NCI-H187 treated with DMSO at 0.1 percent for 48 hours (cell line): ENCODE results near the gene CDC42EP2.

Experiments used
- DNase-seq: peaks from one replicate; lab custom pipeline; 2025; lab: John Stamatoyannopoulos, UW

Gene CDC42EP2

DNA sequence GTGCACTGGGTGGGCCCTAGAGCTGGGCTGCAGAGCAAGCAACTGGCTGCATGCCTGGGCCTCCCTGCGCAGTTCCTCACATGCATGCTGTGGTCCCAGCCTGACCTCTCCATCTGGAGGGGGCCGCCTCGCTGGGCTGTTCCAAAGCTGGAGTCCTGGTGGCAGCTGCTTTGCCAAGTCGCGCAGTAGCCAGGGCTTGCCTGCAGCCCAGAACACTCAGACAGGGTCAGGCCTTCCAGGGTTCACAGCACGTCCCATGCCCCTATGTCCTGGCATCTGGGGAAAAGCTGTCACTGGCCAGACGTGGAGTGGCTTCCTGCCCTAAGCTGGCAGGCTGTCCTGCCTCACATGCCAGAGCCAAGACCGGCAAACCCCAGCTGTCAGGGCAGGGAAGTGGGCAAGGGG, 16.5 kb upstream of the CDC42EP2 start:
- DNase-seq, result no peak

DNA sequence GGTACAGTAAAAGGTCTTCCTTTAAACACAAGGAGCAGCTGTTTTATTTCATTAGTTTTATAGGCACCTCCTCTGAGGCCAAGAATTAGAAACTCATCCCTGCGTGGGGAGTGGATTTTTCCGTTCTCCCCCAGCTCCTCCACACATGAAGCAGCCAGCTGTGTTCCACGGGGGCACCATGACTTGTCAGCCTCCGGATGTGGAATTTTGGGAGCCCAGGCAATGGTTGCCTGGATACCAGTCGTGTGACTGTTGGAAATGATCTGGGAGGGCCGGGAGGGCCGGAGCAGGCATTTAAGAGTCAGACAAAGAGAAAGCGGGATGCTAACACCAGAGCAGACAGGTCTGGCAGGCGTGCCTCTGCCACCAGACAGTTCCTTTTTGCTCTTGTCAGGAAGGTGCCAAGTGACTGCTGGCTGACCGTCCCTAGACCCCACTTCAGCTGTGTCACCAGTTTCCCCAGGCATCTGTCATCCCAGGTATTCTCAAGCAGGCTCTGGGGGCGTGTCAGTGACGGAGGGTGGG, 15.9 kb upstream of the CDC42EP2 start:
- no peak for DNase-seq

DNA sequence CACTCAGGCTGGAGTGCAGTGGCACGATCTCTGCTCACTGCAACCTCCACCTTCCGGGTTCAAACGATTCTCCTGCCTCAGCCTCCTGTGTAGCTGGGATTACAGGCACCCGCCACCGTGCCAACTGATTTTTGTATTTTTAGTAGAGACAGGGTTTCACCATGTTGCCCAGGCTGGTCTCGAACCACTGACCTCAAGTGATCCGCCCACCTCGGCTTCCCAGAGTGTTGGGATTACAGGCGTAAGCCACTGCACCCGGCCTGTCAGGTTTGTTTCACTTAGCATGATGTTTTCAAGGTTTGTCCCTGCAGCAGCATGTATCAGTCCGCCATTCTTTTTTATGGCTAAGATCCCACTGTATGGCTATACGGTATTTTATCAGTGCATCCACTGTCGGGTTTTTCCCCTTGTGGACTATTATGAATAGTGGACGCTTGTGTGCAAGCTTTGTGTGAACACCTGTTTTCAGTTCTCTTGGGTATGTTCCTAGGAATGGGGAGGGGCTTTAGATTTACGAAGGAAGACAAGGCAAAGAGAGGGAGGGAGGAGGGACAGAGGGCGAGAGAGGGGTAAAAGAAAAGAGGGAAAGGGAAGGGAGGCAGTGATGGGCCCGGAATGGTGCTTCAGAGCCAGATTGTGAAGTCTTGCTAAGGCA, 13.9 kb upstream of the CDC42EP2 start:
- no peak for DNase-seq

DNA sequence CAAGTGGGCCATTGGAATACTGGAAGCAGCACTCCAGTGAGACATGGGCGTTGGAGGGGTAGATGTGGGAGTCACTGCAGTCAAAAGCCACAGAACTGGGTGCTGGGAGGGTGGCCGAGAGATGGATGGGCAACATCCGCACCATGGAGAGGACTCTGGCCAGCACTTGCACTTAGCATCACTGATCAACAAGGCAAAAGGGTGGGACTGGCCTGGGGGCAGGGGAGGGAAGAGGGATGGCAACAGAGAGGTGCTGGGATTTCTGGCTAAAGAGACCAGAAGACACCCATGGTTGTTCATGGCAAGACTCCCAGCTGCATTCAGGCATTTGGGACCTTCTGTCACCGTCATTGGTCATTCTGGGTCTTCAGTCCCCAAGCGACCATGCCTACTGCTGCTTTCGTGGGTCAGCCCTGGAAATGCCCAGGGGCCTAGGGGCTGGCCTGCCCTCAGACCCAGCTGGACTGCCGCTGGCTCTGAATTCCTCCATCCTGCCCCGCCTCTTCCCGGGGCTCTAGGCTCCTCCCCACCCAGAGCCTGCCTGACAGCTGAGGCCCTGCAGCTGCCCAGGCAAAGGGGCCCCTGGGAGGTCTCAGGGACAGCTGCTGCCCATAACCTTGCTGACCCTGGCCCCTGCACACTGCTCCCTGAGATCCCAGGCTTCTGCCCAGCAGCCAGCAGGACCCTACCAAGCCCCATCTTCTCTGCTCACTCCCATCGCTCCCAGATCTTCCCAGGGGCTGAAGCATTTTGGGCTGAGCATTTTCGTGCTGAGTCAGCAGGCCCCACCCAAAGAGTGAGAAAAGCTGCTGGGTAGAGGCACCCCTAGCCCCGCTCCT, 13.0 kb upstream of the CDC42EP2 start:
- no peak for DNase-seq

DNA sequence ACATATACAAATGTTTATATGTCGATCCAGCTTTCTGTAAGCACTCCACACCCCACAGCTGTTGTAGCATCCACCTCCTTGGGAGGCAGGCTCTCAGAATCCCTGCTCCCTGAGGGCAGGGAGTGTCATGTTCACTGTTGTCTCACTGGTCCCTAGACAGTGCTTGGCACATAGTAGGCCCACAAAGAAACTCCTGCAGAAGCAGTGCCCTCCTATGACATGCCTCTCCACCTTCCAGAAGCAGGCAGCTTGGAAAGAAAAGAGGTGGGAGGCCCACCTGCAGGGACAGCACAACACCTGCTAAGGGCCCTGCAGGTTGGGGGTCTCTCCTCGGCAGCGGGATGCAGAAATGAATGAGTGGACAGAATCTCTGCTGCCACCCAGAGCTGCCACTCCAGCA, 11.1 kb upstream of the CDC42EP2 start:
- no peak for DNase-seq

DNA sequence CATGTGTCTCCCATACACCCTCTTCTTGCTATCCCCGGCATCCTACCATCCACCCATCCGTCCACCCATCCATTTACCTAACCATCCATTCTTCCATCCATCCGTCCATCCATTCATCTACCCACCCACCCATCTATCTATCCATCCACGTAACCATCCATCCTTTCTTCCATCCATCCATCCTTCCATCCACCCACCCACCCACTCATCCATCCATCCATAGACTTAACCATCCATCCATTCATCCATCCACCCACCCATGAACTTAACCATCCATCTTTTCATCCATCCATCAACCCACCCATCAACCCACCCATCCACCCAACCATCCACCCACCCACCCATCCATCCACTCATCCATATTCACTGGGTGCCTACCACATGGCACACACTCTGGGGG, 10.6 kb upstream of the CDC42EP2 start:
- DNase-seq, result no peak

DNA sequence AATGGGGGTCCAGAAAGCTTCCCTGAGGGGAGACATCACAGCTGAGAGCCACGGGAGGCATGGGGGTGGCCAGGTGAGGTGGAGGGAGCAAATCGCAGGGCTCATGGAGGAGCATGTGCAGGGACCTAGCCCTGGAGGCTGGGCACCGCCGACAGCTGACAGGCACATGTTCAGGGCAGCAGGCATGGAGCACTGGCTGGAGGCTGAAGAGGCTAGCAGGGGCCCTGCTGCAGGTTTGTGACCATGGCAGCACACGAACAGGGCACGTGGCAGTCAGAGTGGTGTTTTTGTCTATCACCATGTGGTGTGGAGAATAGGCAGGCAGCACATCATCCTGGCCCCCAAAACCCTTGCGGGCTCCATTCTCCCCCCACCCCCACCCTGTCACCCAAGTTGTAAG, 10.1 kb upstream of the CDC42EP2 start:
- DNase-seq, result no peak

DNA sequence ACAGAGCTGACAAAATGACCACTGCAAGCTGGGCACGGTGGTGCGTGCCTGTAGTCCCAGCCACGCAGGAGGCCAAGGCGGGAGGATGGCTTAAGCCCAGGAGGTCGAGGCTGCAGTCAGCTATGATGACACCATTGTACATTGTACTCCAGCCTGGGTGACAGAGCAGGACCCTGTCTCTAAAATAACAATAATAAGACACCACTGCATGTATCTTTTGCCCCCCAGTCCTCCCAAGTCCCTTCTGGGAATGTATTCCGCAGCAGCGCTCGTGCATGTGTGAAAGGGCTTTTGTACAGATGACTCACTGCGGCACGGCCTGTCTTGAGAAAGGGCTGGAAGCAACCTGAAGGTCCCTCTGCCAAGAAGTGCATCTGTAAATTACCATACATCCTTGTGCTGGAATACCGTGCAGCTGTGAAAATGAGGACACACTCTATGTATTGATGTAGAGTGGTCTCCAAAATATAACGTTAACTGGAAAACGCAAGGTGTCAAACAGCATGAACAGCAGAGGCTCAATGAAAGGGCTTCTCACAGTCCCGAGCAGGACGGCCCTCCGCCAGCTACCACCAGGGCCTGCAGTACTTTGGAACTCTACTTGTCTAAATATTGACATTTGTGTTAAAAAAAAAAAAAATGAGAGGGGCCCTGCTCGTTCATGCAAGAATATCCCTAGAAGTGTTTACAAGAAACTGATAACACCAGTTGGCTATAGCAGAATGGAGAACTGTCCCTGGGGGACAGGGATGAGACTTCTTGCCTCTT, 9.0 kb upstream of the CDC42EP2 start:
- no peak for DNase-seq

DNA sequence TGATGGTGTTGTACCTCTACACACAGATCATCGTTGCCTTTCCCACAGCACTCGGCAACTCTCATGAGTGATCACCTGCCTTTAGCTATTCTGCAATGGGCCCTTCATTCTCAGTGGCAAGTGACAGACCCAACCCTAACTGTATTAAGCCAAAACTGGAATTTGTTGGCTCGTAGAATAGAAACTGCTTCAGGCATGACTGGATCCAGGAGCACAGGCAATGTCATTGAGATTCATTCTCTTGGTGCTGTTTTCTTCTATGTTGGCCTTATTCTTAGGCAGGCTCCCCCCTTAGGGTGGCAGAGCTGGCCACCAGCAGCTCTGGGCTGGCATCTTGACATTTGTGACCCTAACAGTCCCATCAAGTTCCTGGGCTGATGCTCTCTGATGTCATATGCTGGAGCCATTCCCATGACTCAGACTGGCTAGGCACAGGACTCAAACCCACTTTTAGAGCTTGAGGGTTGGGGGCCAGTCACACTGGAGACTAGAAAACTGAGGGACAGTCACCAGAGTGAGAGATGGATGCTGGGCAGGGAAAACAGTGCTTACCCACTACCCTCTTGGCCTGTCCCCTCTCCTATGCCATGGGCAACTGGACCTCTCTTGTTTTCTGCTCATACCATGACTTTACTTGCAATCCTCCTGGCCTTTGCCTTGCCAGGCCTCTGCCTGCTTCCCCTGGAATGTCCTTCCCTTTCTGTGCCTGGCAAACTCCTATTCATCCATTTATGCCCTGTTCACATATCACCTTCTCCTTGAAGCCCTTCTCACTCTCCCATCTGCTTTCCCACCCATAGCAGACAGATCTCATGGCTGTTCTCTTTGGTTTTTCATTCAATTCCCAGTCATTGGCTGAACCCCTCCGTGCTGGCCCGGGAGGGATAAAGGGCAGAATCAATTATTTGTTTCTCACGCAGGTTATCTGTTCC, 7.1 kb upstream of the CDC42EP2 start:
- no peak for DNase-seq

DNA sequence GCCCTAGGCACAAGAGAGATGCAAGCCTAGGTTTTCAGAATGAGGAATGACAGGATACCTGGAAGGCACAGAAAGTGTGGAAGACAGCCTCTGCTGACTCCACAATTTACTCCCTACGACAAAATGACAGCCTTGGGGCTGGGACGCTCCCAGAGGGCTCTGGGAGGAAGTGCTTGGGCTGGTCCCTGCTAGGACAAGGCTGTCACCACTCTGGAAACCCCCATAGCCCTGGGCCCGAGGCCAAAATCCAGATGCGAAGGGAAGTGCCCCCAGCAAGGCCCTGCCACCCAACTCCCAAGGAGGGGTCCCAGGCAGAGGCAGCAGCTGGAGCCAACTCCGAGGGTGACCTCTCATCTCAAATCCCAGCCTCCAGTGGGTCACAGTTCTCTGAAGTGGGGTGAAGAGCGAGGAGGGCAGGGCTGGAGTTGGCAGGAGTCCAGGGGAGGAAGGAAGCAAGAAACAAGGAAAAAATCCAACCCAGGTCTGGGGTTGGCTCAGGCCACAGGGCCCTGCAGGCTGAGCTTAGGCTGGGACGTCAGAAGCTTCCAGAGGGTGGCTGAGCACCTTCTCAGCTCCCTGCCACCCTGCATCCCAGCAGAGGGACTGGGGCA, 6.3 kb upstream of the CDC42EP2 start:
- DNase-seq, result no peak

DNA sequence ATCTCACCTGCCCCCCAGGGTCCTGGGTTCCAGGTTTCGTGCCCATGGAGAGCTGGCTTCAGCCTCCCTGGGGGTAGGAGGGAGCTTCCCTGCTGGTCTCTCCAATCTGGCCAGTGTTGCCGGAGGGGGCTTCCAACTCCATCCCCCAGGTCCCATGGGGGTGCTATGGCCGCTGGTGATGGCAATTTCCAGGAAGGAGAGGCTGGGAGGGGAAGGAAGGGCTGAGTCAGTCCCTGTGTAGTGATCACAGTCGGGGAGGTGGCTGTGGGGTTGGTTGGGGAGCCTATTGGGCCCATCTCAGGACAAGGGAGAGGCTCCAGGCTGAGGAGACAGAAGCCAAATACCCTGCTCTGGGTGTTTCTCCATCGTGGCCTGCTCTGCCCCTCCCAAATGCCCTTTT, 5.7 kb upstream of the CDC42EP2 start:
- no peak for DNase-seq

DNA sequence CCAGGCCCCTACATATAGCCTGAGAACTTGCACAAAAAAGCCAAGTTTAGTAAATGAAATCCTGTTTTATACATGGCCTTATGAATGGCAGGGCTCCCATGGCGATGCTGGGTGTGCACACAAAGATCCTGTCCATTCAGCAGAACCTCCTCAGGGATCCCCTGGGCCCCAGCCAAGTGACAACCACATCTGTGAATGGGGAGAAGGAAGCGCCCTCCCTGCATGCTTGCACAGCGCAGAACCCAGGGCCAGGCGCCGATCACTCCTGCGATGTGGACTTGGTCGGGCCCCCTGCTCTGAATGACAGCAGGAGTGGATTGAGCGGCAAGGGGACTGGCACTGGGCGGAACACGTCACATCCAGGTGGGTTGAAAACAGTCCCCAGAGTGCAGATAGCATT, 4.5 kb upstream of the CDC42EP2 start:
- no peak for DNase-seq

DNA sequence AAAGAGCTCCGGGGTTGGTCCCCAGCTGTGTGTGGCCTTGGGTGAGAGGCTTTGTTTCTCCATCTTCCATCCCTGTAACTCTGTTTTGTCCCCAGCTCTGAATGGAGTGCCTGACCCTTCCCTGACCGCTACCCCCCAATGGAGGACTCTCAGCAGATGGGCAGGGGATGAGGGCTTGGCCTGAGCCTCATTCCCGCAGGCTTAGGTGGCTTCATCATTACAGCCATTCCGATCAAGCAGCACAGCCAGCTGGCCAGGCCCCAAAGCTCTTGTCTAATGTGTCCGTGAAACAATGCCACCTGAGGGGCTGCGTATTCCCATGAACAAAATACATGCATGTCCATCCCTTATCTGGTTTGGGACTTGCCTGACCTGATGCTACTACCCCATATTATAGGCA, 3.9 kb upstream of the CDC42EP2 start:
- no peak for DNase-seq

DNA sequence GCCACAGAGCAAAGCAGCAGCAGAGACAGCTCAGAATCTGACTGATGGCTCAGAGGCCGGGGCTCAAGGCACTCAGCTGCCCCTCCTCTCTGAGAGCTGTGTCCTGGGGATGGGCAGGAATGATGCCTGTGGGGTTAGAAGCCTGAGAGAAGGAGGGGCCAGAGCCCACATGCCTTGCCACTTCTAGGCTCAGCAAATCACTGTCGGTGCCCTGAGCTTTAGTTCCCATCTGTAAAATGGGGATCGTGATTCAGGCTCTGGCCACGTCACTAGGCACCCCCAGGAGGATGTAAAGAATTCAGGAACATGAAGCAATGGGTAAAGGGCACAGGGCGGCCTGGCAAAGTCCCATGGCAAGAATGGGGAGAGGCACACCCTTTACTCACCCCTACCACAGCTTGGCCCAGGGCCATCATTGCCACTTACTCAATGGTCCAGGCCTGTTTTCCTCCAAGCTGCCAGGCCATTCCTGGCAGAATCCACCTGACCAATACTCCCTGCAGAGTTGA, 3.4 kb upstream of the CDC42EP2 start:
- DNase-seq, result no peak

DNA sequence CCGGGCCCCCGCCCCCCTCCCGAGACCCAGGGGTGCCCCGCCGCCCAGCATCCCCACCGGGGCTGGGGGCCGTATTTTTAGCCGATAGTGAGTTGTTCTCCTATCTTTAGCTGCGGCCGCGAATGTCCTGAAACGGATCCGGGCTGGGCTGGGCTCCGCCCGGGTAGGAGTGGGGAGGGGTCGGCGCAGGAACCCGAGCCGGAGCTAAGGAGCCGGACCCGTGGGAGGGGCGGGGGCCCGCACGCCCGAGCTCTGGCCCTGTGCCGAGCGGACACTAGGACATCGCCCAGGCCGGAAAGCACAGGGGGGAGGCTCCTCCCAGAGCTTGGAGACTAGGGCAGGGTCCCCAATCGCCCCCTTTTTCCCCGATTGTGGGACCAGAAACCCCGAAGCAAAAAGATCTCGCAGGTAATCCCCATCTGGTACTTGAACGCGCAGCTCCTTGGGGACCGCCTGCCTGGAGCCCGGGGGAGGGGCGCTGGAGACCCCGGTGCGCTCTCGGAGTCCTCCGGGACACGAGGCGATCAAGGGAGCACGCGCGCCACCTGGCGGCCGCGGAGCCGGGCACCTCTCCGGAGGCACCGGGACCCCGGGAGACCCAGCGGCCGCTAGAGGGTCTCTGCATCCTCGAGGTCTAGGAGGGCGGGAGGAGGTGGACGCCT, 669 bp downstream of the CDC42EP2 start:
- DNase-seq, result no peak

DNA sequence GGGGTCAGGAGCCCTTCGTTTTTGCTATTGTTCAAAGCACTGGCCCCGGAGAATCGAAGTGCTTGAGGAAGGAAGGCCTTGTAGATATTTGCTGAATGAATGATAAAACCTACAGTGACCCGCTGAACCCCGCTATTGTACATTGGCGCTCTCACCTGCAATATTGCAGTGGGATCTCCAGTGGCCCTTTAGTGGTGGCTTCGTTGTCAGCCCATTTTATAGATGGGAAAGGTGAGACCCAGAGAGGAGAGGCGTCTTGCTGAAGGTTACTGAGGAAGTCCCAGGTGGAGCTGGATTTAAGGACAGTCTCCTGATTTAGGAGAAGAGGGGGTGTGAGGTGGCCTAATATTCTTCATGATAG, 1.2 kb downstream of the CDC42EP2 start:
- no peak for DNase-seq

DNA sequence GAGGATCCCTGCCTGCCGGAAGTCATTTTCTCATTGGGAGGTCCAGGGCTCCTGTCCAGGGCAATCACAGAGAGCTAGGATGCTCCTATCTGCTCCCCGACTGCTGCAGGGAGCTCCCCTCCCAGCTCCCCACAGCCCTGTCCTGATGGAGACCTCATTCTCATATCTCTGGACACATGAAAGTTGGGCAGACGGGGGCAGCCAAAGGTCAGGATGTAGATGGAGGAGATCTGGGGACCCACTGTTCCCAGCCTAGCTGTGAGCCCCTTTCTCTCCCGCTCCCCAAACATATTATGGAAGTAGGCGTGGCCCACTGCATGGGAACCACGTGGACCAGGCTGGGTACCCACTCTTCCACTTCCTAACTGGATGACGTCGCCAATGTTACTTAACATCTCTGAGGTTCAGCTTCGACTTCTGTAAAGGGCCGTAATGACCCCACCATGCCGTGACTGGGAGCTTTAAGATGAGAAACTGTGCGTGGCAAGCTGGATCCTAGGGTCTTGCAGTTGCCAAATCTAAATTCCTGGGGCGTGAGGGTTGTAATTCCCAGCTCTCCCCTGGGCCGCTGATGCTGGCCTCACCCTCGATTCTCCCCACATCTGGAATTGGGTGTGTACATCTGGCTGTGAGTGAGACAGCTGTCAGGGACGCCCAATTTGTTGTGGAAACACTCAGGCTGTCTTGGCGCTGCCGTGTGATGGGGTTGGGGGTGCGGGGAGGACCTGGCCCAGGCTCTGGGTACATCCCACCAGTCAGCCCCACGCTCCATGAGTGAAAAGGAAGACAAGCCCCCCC, 1.8 kb downstream of the CDC42EP2 start:
- DNase-seq, result no peak

DNA sequence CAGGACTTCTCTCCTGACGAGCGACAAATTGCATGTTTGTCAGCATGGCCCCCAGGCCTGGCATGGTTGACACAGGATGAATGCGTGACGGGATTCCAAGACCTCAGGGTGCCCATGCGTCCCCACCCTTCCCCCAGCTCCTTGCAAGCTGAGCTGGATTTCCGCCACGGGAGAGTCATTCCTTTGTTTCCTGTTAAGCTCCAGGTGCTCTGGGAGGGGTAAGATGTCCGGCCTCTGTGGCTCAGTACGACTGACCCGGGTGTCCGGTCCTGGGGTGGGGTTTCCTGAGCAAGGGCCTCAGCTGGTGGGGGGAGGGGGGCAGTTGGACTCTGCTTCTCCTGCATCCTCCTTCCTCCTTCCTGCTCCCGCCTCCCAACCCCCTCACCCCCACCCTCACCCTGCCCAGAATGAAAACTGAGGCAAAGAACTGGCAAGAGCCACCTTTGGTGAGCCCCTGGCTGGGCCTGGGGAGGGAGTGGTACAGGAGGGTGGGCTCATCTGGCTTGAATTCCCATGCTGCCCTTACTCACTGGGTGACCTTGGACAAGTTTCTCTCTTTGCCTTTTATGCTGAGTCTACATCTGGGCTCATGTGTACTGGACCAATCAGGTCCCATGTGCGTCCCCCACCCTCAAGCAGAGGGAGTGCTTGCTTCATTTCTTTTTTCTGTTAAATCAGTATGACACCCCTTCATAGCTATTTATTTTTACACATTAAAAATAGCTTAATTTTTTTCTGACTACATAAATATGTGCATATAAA, 2.5 kb downstream of the CDC42EP2 start:
- DNase-seq, result no peak
